ENCODE measurements around the gene EID2.

Gene EID2

GRCh38 chr19:39550197-39550596, 10.2 kb upstream of the EID2 start:
- TF ChIP-seq GATA2 (IDR thresholded peaks at IDR 0.05; ENCODE audit: low read depth, low read length) (no peak), GATA3 (IDR thresholded peaks at IDR 0.05; ENCODE audit: low read depth, low read length) (no peak)

GRCh38 chr19:39546599-39546998, 6.6 kb upstream of the EID2 start:
- TF ChIP-seq GATA3 (IDR thresholded peaks at IDR 0.05; ENCODE audit: low read depth, low read length) (no peak), GATA2 (IDR thresholded peaks at IDR 0.05; ENCODE audit: low read depth, low read length) (no peak)

GRCh38 chr19:39544911-39545310, 5.0 kb upstream of the EID2 start:
- TF ChIP-seq GATA3 (IDR thresholded peaks at IDR 0.05; ENCODE audit: low read depth, low read length): no peak

GRCh38 chr19:39544226-39544903, 4.4 kb upstream of the EID2 start:
- TF ChIP-seq GATA3 (IDR thresholded peaks at IDR 0.05; ENCODE audit: low read depth, low read length) (no peak), GATA2 (IDR thresholded peaks at IDR 0.05; ENCODE audit: low read depth, low read length) (no peak)

- no peak for TF ChIP-seq GATA3 (IDR thresholded peaks at IDR 0.05; ENCODE audit: low read depth, low read length)
Measured at GRCh38 chr19:39543477-39543857, 3.5 kb upstream of the EID2 start.

GRCh38 chr19:39542206-39542605, 2.2 kb upstream of the EID2 start:
- TF ChIP-seq GATA3 (IDR thresholded peaks at IDR 0.05; ENCODE audit: low read depth, low read length): no peak
- TF ChIP-seq GATA2 (IDR thresholded peaks at IDR 0.05; ENCODE audit: low read depth, low read length): no peak

- no peak for TF ChIP-seq GATA2 (IDR thresholded peaks at IDR 0.05; ENCODE audit: low read depth, low read length)
- TF ChIP-seq GATA3 (IDR thresholded peaks at IDR 0.05; ENCODE audit: low read depth, low read length): no peak
Measured at GRCh38 chr19:39540333-39540673, 342 bp upstream of the EID2 start.

- no peak for TF ChIP-seq GATA3 (IDR thresholded peaks at IDR 0.05; ENCODE audit: low read depth, low read length)
- no peak for TF ChIP-seq GATA2 (IDR thresholded peaks at IDR 0.05; ENCODE audit: low read depth, low read length)
Measured at GRCh38 chr19:39539165-39539517, 820 bp downstream of the EID2 start.

- TF ChIP-seq GATA2 (IDR thresholded peaks at IDR 0.05; ENCODE audit: low read depth, low read length) (no peak), GATA3 (IDR thresholded peaks at IDR 0.05; ENCODE audit: low read depth, low read length) (no peak)
Measured at GRCh38 chr19:39533791-39534190, 6.2 kb downstream of the EID2 start.

GRCh38 chr19:39533003-39533512, 6.9 kb downstream of the EID2 start:
- no peak for TF ChIP-seq GATA3 (IDR thresholded peaks at IDR 0.05; ENCODE audit: low read depth, low read length)
- TF ChIP-seq GATA2 (IDR thresholded peaks at IDR 0.05; ENCODE audit: low read depth, low read length): no peak

GRCh38 chr19:39532233-39533002, 7.5 kb downstream of the EID2 start, which contains the start of gene EID2B:
TSS of gene EID2B (minus strand) at chr19:39532852. CDS start at chr19:39532802, 50 bp downstream.
- TF ChIP-seq GATA2 (IDR thresholded peaks at IDR 0.05; ENCODE audit: low read depth, low read length): 0 out of 2 replicates have a peak, but pooled peaks have one; percentile 5
- TF ChIP-seq GATA3 (IDR thresholded peaks at IDR 0.05; ENCODE audit: low read depth, low read length): no peak

GRCh38 chr19:39531834-39532232, 8.1 kb downstream of the EID2 start:
- TF ChIP-seq GATA2 (IDR thresholded peaks at IDR 0.05; ENCODE audit: low read depth, low read length) (no peak), GATA3 (IDR thresholded peaks at IDR 0.05; ENCODE audit: low read depth, low read length) (no peak)

- TF ChIP-seq GATA3 (IDR thresholded peaks at IDR 0.05; ENCODE audit: low read depth, low read length) (no peak), GATA2 (IDR thresholded peaks at IDR 0.05; ENCODE audit: low read depth, low read length) (no peak)
Measured at GRCh38 chr19:39525205-39525604, 14.8 kb downstream of the EID2 start.

- TF ChIP-seq GATA2 (IDR thresholded peaks at IDR 0.05; ENCODE audit: low read depth, low read length): no peak
- no peak for TF ChIP-seq GATA3 (IDR thresholded peaks at IDR 0.05; ENCODE audit: low read depth, low read length)
Measured at GRCh38 chr19:39524495-39524894, 15.5 kb downstream of the EID2 start.
